Upper lobe of left lung (tissue), 4 donors: ENCODE results near the gene ADAMTS2.
"Not testable (repeated sequence)": the region's sequence is repeated elsewhere in the genome, so short reads cannot be mapped to it uniquely, and the experiment has no call there.

Experiments used
- POLR2A ChIP-seq, 4 donors: fragments of 450-650 bp; IDR thresholded peaks; one replicate each; pipeline ENCODE4 v1.5.1; 2016 to 2017; ENCODE audit warnings: antibody characterized with exemption in 4 of 4, mild to moderate bottlenecking in 2 of 4
- TF ChIP-seq, protein P1 (sequence below), 6 experiments: fragments of 450-650 bp in 4 of 6; fragments of 200-600 bp in 2 of 6; sonication (generic) in 2 of 6; IDR thresholded peaks; one replicate each; pipeline ENCODE4 v1.5.1; 2016 to 2019; ENCODE audit warnings: antibody characterized with exemption in 6 of 6

DNA sequence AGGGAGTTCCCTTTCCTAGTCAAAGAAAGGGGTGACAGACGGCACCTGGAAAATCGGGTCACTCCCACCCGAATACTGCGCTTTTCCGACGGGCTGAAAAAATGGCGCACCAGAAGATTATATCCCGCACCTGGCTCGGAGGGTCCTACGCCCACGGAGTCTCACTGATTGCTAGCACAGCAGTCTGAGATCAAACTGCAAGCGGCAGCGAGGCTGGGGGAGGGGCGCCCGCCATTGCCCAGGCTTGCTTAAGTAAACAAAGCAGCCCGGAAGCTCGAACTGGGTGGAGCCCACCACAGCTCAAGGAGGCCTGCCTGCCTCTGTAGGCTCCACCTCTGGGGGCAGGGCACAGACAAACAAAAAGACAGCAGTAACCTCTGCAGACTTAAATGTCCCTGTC lies 244.0 kb downstream of the ADAMTS2 start:
- TF ChIP-seq, protein P1, sequence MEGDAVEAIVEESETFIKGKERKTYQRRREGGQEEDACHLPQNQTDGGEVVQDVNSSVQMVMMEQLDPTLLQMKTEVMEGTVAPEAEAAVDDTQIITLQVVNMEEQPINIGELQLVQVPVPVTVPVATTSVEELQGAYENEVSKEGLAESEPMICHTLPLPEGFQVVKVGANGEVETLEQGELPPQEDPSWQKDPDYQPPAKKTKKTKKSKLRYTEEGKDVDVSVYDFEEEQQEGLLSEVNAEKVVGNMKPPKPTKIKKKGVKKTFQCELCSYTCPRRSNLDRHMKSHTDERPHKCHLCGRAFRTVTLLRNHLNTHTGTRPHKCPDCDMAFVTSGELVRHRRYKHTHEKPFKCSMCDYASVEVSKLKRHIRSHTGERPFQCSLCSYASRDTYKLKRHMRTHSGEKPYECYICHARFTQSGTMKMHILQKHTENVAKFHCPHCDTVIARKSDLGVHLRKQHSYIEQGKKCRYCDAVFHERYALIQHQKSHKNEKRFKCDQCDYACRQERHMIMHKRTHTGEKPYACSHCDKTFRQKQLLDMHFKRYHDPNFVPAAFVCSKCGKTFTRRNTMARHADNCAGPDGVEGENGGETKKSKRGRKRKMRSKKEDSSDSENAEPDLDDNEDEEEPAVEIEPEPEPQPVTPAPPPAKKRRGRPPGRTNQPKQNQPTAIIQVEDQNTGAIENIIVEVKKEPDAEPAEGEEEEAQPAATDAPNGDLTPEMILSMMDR (IDR thresholded peaks at IDR 0.05), result not testable (repeated sequence)
- TF ChIP-seq POLR2A (IDR thresholded peaks at IDR 0.05), result not testable (repeated sequence)
